ENCODE data around the gene RAD51AP1.
A peak's percentile ranks its signal among the peaks of the same experiment; 100 is the strongest.

Gene RAD51AP1

GRCh38 chr12:4603946-4604345 is 65.3 kb downstream of the RAD51AP1 start:
- no peak for TF ChIP-seq REST (IDR thresholded peaks at IDR 0.05; ENCODE audit: low read depth)
- TF ChIP-seq RAD21 (IDR thresholded peaks at IDR 0.05; ENCODE audit: low read depth) = no peak
- no peak for TF ChIP-seq TAF1 (IDR thresholded peaks at IDR 0.05; ENCODE audit: low read depth)
- no peak for TF ChIP-seq TCF12 (IDR thresholded peaks at IDR 0.05; ENCODE audit: low read depth)
- TF ChIP-seq EP300 (IDR thresholded peaks at IDR 0.05; ENCODE audit: borderline replicate concordance) = no peak

DNA sequence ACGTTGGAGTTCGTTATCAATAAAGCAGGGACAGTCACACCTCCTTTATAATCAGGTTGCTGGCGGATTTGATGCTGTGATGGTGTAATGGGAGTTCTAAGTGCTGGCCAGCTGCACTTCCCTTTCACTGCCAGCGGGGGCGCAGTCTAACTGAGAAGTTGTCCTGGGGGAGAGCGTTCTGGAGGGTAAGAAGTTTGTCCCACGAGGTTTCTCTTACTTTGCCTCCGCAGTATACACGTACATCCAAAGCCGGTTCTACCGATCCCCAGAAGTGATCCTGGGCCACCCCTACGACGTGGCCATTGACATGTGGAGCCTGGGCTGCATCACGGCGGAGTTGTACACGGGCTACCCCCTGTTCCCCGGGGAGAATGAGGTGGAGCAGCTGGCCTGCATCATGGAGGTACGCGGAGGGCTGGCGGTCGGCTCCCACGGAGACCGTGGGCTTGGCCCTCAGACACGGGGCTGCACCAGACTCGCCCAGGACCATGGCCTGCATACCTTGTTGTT is 66.0 kb downstream of the RAD51AP1 start:
- TF ChIP-seq, protein P1, sequence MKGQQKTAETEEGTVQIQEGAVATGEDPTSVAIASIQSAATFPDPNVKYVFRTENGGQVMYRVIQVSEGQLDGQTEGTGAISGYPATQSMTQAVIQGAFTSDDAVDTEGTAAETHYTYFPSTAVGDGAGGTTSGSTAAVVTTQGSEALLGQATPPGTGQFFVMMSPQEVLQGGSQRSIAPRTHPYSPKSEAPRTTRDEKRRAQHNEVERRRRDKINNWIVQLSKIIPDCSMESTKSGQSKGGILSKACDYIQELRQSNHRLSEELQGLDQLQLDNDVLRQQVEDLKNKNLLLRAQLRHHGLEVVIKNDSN (IDR thresholded peaks at IDR 0.05) = no peak
- TF ChIP-seq REST (IDR thresholded peaks at IDR 0.05; ENCODE audit: low read depth) = no peak
- TF ChIP-seq CREB1 (IDR thresholded peaks at IDR 0.05; ENCODE audit: low read depth) = no peak
- peak; percentile 27; the same call in 1 of the 2 replicates for TF ChIP-seq CEBPB (IDR thresholded peaks at IDR 0.05)
- TF ChIP-seq EP300 (IDR thresholded peaks at IDR 0.05; ENCODE audit: borderline replicate concordance) = no peak
- no peak for TF ChIP-seq FOXM1 (IDR thresholded peaks at IDR 0.05; ENCODE audit: borderline replicate concordance, low read depth)
- TF ChIP-seq TEAD4 (IDR thresholded peaks at IDR 0.05) = no peak
- no peak for TF ChIP-seq ZBTB7A (IDR thresholded peaks at IDR 0.05; ENCODE audit: low read depth)
- peak; percentile 57 for TF ChIP-seq TCF12 (IDR thresholded peaks at IDR 0.05; ENCODE audit: low read depth)
- TF ChIP-seq EGR1 (IDR thresholded peaks at IDR 0.05) = no peak
- TF ChIP-seq, protein P2, sequence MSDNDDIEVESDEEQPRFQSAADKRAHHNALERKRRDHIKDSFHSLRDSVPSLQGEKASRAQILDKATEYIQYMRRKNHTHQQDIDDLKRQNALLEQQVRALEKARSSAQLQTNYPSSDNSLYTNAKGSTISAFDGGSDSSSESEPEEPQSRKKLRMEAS (IDR thresholded peaks at IDR 0.05) = peak; percentile 90
- peak; percentile 71 for TF ChIP-seq RAD21 (IDR thresholded peaks at IDR 0.05; ENCODE audit: low read depth)
- peak; percentile 33 for TF ChIP-seq YY1 (IDR thresholded peaks at IDR 0.05; ENCODE audit: low read depth)
- no peak for TF ChIP-seq NFIC (IDR thresholded peaks at IDR 0.05)
- peak; percentile 57; the same call in 1 of the 2 replicates for TF ChIP-seq TAF1 (IDR thresholded peaks at IDR 0.05; ENCODE audit: low read depth)

DNA sequence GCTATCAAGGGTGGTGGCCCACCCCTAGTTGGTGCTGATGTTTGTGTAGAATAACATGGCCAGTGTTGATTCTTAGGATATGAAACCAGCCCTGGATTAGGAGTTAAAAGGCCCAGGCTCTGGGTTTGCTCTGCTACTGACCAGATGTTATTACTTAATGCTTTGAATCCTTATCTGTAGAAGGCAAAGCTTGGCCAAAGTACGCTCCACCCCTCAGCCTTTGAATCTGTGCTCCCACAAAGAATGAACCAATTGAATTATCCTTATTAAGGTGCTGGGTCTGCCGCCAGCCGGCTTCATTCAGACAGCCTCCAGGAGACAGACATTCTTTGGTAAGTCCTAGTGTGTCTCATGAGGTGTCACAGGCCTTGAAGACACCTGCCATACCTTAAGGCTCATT is 68.4 kb downstream of the RAD51AP1 start:
- TF ChIP-seq CEBPB (IDR thresholded peaks at IDR 0.05) (no peak), TEAD4 (IDR thresholded peaks at IDR 0.05) (no peak), TAF1 (IDR thresholded peaks at IDR 0.05; ENCODE audit: low read depth) (no peak), TCF12 (IDR thresholded peaks at IDR 0.05; ENCODE audit: low read depth) (no peak), CREB1 (IDR thresholded peaks at IDR 0.05; ENCODE audit: low read depth) (no peak), ZBTB7A (IDR thresholded peaks at IDR 0.05; ENCODE audit: low read depth) (no peak), FOXM1 (IDR thresholded peaks at IDR 0.05; ENCODE audit: borderline replicate concordance, low read depth) (no peak), RAD21 (IDR thresholded peaks at IDR 0.05; ENCODE audit: low read depth) (no peak), REST (IDR thresholded peaks at IDR 0.05; ENCODE audit: low read depth) (no peak), EGR1 (IDR thresholded peaks at IDR 0.05) (no peak), EP300 (IDR thresholded peaks at IDR 0.05; ENCODE audit: borderline replicate concordance) (no peak), NFIC (IDR thresholded peaks at IDR 0.05) (no peak), YY1 (IDR thresholded peaks at IDR 0.05; ENCODE audit: low read depth) (no peak)
- TF ChIP-seq, protein P2 (IDR thresholded peaks at IDR 0.05) = no peak
- TF ChIP-seq, protein P1 (IDR thresholded peaks at IDR 0.05) = no peak

DNA sequence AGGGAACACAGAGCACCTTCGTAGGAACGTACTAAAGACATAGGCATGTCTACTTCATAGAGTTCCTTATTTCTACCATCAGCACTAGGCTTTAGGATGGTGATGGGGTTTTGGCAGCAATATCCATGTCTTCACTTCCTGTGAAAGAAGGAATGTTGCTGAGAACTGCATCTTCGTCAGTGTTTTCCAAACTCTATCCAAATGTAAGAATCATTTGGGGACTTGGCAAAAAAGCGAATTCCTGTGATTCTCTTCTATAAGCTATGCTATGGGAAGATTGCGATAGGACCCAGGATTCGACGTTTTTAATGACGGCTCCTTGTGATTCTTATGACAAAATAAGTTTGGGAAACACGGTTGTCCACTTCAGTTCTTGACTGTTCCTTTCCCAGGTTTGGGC is 70.4 kb downstream of the RAD51AP1 start:
- no peak for TF ChIP-seq FOXM1 (IDR thresholded peaks at IDR 0.05; ENCODE audit: borderline replicate concordance, low read depth)
- TF ChIP-seq RAD21 (IDR thresholded peaks at IDR 0.05; ENCODE audit: low read depth) = no peak
- TF ChIP-seq ZBTB7A (IDR thresholded peaks at IDR 0.05; ENCODE audit: low read depth) = no peak
- TF ChIP-seq CREB1 (IDR thresholded peaks at IDR 0.05; ENCODE audit: low read depth) = no peak
- TF ChIP-seq, protein P1 (IDR thresholded peaks at IDR 0.05) = no peak
- TF ChIP-seq TEAD4 (IDR thresholded peaks at IDR 0.05) = no peak
- TF ChIP-seq, protein P2 (IDR thresholded peaks at IDR 0.05) = no peak
- TF ChIP-seq REST (IDR thresholded peaks at IDR 0.05; ENCODE audit: low read depth) = no peak
- TF ChIP-seq CEBPB (IDR thresholded peaks at IDR 0.05) = no peak
- TF ChIP-seq EGR1 (IDR thresholded peaks at IDR 0.05) = no peak
- no peak for TF ChIP-seq NFIC (IDR thresholded peaks at IDR 0.05)
- no peak for TF ChIP-seq YY1 (IDR thresholded peaks at IDR 0.05; ENCODE audit: low read depth)
- no peak for TF ChIP-seq TCF12 (IDR thresholded peaks at IDR 0.05; ENCODE audit: low read depth)
- TF ChIP-seq EP300 (IDR thresholded peaks at IDR 0.05; ENCODE audit: borderline replicate concordance) = no peak
- no peak for TF ChIP-seq TAF1 (IDR thresholded peaks at IDR 0.05; ENCODE audit: low read depth)

Measured in Ishikawa (cell line).